Measurements from ENCODE around the gene GPR137B.
"Not testable (repeated sequence)": the region's sequence is repeated elsewhere in the genome, so short reads cannot be mapped to it uniquely, and the experiment has no call there.

GPR137B gene

GRCh38 chr1:236147521-236148469, 5.5 kb downstream of the GPR137B start:
- DNase-seq, result no peak

DNA sequence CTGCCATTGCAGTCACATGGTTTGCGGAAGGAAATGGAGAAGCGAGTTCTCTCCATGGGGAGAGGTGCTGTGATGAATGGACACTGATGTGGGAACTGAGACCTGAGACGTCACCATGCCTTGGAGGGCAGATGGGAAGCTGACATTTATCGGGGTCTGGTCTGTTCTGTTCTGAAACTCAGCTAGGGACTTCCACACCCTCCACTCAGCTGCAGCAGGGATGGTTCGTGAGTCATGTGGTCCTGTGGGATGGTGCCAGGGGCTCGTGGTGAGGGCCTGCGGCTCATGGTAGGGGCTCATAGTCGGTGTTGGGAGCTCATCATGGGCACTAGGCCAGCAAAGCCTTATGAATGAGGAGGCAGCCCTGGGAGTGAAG, 6.1 kb downstream of the GPR137B start:
- no peak for DNase-seq

DNA sequence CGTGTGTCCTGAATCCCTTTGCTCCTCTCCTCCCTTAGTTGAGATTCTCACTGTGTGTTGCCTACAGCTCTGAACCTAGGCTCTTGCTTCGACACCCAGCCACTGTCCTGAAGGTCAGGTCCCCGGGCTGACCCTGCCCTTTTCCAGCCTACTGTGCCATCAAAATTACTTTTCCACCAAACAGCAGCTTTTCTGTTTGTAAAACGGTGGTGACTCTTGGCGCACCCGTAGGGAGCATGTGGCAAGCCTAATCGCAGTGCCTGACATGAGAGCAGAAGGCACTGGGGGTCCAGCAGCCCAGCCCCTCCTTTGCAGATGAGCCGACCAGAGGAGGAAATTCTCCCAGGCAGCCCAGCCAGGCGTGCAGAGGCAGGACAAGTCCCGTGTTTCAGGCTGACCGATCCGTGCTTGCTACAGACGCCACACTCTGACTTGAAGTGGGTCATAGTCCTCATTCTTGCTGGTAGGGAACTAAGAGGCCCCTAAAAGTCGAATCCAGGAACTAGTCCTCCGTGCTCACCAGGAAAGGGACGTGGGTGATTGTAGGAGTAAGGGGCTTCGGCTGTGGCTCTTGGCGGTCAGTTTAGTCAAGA, 6.8 kb downstream of the GPR137B start:
- DNase-seq, result no peak

GRCh38 chr1:236149696-236150228, 7.4 kb downstream of the GPR137B start:
- no peak for DNase-seq

DNA sequence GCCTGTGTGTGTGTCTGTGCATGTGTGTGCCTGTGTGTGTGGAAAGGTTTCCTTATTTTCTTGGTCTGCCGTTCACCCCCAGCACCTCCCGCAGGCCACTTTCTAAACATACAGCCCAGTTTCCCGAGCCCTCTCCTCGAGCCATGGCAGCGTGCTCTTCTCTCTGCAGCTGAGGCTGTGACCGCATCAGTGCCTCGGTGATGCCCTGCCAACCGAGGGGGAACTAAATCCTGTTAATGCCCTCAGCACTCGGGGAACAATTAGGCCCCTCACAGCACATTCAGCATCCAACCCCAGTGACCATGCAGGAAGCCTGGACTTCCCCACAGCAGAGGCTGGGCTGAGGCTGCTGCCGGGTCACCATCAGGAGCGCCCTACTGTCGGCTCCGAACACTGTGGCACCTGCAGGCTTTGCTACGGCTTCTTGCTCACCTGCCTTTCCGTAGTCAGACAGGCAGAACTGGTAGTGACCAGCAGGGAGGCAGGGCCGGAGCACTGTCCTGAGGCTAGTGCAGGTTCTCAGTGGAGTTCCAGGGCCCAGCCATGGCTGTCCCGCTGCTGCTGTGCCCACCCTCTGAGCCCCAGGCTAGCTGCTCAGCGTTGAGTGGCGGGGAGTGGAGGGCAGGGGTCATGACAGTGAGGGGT, 8.1 kb downstream of the GPR137B start:
- no peak for DNase-seq

GRCh38 chr1:236150986-236151385, 8.6 kb downstream of the GPR137B start:
- peak; percentile 32 for DNase-seq

- DNase-seq, result no peak
Observed at GRCh38 chr1:236151739-236152424, 9.5 kb downstream of the GPR137B start.

DNA sequence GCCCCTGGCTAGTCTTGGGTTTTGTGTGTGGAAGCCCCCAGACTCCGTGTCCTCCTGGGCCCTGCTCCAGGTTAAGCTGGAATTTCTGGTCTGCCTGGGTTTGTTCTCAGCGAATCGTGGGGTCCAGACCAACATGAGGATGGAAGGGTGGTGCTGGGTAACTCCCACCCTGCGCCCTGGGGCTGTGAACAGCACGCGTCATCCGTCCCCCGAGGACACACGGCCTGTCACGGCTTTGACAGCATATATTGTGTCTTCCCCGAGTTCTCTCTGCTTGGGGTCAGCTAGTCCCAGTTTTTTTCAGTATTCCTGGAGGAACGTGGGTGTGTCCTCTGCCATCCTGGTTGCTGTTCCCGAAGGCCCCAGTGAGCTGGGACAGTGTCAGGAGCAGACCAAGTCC, 11.8 kb downstream of the GPR137B start:
- DNase-seq, result no peak

DNA sequence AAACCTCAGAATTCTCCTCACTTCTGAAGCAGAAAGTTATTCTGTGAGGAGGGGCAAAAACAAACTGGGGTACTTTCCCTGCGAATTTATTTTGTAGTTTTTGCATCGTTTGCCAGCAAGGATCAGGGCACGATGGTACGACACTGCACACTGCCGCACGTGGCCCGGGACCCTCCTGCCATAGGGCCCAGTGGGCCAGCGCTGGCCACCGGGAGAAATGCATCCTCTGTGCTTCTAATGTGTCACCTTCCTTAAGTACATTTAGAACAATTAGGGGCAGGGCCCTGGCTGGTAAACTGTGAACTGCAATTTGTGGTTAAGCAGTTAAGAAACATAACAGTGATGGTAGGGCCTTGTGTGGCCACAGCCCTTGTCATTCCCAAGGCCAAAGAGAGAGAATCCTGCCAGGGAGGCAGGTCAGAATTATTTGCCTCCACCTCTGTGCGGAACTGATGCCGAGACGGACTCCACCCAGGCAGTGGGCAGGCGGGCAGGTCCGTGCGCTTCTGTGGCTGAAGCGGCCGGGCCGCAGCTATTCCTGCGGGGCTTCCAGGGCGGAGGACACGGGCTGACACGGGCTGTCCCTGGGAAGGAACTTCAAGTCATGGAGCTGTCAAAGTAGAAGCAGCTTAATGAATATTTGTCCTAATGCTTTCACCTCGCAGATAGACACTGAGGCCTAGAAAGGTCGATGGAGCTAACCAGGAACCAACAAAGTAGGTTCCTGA, 12.5 kb downstream of the GPR137B start:
- no peak for DNase-seq

DNA sequence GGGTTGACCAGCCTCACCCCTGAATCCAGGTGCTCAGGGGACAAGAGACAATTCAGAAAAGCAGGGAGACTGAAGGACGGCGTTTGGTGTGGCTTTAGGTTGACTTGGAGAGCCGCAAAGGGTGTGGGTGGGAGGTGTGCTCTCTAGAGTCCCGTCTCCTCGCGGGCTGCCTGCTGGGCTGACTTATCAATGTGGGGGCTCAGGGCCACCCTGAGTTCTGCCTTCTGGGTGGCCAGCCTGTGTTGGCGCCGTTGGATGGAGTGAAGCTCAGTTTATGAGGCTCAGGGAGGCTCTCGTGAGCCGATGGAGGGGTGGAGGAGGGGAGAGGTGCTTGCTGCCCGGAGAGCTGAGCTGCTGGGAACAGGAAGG, 13.0 kb downstream of the GPR137B start:
- no peak for DNase-seq

GRCh38 chr1:236155841-236156503, 13.6 kb downstream of the GPR137B start:
- DNase-seq, result no peak

DNA sequence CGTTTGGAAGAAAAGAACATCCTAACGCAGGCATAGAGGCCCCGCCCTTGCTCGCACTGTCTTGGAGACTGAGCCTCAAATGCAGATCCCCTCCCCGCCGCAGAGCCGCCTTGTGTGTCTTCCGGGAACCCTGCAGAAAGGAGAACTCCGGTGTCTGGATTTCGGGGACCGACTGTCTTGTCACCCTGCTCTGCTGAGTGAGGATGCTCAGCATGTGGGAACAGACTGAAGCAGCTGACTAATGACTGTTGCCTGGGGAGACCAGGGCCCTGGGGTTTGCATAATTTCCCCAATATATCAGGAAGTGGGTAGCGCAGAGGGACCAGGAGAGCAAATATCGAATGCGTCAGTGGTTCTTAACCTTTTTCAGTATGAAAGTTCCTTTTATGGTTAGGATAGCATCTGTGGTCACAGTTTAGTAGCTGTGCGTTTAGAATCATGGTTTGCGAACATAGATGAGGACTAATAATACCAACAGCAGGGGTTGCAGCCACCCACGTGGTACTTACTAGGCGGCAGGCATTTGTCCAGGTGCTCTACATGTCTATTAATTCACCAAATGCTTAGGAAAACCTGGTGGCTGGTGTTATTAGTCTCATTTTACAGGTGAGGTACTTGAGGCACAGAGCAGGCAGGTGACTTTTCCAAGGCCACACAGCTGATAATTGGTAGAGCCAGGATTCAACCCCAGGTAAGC, 14.3 kb downstream of the GPR137B start:
- DNase-seq, result peak; percentile 47

GRCh38 chr1:236158072-236158471, 15.7 kb downstream of the GPR137B start:
- DNase-seq, result not testable (repeated sequence)

- no peak for DNase-seq
Observed at GRCh38 chr1:236158719-236159118, 16.4 kb downstream of the GPR137B start.

- no peak for DNase-seq
Observed at GRCh38 chr1:236159704-236160539, 17.6 kb downstream of the GPR137B start.

- DNase-seq, result no peak
Observed at GRCh38 chr1:236160540-236161127, 18.3 kb downstream of the GPR137B start.

DNA sequence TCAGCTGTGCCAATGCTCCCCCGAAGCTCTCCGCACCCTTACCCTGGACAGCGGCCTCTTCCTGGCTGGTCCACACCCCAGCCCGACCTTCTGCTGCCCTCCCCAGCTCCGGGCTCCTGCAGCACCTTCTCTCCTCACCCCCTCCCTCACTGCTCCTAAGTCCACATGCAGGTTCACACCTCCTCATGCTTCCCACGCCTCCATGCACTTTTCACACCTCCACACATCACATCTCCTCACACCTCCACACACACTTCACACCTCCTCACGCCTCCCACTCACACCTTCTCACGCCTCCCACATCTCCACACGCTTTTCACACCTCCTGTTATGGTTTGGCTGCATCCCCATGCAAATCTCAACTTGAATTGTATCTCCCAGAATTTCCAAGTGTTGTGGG, 18.9 kb downstream of the GPR137B start:
- DNase-seq, result no peak

GRCh38 chr1:236161755-236162154, 19.4 kb downstream of the GPR137B start:
- not testable (repeated sequence) for DNase-seq

- no peak for DNase-seq
Observed at GRCh38 chr1:236163463-236164153, 21.3 kb downstream of the GPR137B start.

All from NCI-H69 (cell line).